ENCODE measurements around the gene NHS.

GRCh38 chrX:17655211-17656034 lies 280.4 kb downstream of the NHS start:
- TF ChIP-seq CTCF (IDR thresholded peaks at IDR 0.05) (no peak), POLR2A (IDR thresholded peaks at IDR 0.05) (no peak)
